Stomach (tissue), 9 donors: Measurements from ENCODE around the gene AFAP1L1. TPM values are rescaled to one million over a fixed set of nuclear protein-coding genes. Genes with fewer than 3 reads are reported as not detected.

Experiments
- DNase-seq, 2 donors: peaks; one replicate each; pipeline versions ENCODE4 v3.0.0 to v3.0.0-alpha.2; 2013 to 2019
- H3K27ac ChIP-seq, 5 donors: fragments of 200-600 bp in 4 of 5; sonication (generic) in 4 of 5; one replicate each; pipeline ENCODE4 v1.5.1; 2013 to 2019; ENCODE audit warnings: mild to moderate bottlenecking in 1 of 5, moderate library complexity in 1 of 5
- H3K27me3 ChIP-seq, 3 donors: fragments of 200-600 bp; sonication (generic); one replicate each; pipeline ENCODE4 v1.5.1; 2017 to 2019; ENCODE audit warnings: mixed run types in 1 of 3
- H3K36me3 ChIP-seq, 4 donors: fragments of 200-600 bp; sonication (generic); 1 replicate in 3 of 4; 2 replicates in 1 of 4; pipeline ENCODE4 v1.5.1; 2016 to 2019
- H3K4me1 ChIP-seq, 4 donors: fragments of 200-600 bp; sonication (generic); one replicate each; pipeline ENCODE4 v1.5.1; 2016 to 2019
- H3K4me3 ChIP-seq, 4 donors: fragments of 200-600 bp; sonication (generic) in 3 of 4; one replicate each; pipeline ENCODE4 v1.5.1; 2016 to 2019; ENCODE audit warnings: mild to moderate bottlenecking in 1 of 4
- H3K9me3 ChIP-seq, 4 donors: fragments of 200-600 bp; sonication (generic); one replicate each; pipeline ENCODE4 v1.5.1; 2016 to 2019
- EP300 ChIP-seq: sonication (generic); formaldehyde crosslinking; IDR thresholded peaks from one replicate; pipeline ENCODE4 v1.6.1; 2017; ENCODE audit warnings: antibody characterized with exemption
- POLR2A ChIP-seq, 4 donors: fragments of 450-650 bp; IDR thresholded peaks; one replicate each; pipeline ENCODE4 v1.6.1; 2016; ENCODE audit warnings: antibody characterized with exemption in 4 of 4, control low read depth in 2 of 4, mild to moderate bottlenecking in 1 of 4, moderate library complexity in 1 of 4
- POLR2AphosphoS5 ChIP-seq, 3 donors: sonication (generic); formaldehyde crosslinking; IDR thresholded peaks; one replicate each; pipeline ENCODE4 v1.6.1; 2016; ENCODE audit warnings: antibody characterized with exemption in 3 of 3
- WGBS, 5 donors: extraction: QIAGEN DNeasy Blood & Tissue Kit in 3 of 5; methylation state at CpG; one replicate each; pipeline versions ENCODE4 v1.1.5 to v1.1.7; 2013 to 2018; 5-methylcytosine and 5-hydroxymethylcytosine counted together
- intact Hi-C: fragments of 100-400 bp; cut with DNase I; formaldehyde crosslinking; loops from one replicate; pipeline ENCODE4 v1.15.1; 2023; ENCODE audit warnings: low total_unique reads
- polyA plus RNA-seq, 3 donors: library from polyadenylated mRNA; stranded (reverse); fragments of 200-250 nt; gene quantifications; one replicate each; pipeline ENCODE4 v1.2.3, GENCODE V29; 2013
- total RNA-seq, 5 donors: library from RNA; depleted of rRNA; stranded (reverse); fragments of >200 nt; gene quantifications; one replicate each; pipeline versions ENCODE4 v1.1.0 to v1.2.3, GENCODE V29; 2014 to 2016
- TF ChIP-seq, protein P1 (sequence below), 7 experiments: fragments of 450-650 bp in 4 of 7; fragments of 200-600 bp in 3 of 7; sonication (generic) in 3 of 7; IDR thresholded peaks; one replicate each; pipeline ENCODE4 v1.5.1; 2016 to 2019; ENCODE audit warnings: antibody characterized with exemption in 7 of 7, control low read depth in 2 of 7, mild to moderate bottlenecking in 1 of 7
- donor health status: healthy with polysubstance abuse.
- donor health status: Bipolar disorder and iron deficiency.
- donor health status: healthy.

The AFAP1L1 gene
- total and polyA plus RNA-seq, 8 donors = 0.29 to 66.5 (median 3.3) TPM

DNA sequence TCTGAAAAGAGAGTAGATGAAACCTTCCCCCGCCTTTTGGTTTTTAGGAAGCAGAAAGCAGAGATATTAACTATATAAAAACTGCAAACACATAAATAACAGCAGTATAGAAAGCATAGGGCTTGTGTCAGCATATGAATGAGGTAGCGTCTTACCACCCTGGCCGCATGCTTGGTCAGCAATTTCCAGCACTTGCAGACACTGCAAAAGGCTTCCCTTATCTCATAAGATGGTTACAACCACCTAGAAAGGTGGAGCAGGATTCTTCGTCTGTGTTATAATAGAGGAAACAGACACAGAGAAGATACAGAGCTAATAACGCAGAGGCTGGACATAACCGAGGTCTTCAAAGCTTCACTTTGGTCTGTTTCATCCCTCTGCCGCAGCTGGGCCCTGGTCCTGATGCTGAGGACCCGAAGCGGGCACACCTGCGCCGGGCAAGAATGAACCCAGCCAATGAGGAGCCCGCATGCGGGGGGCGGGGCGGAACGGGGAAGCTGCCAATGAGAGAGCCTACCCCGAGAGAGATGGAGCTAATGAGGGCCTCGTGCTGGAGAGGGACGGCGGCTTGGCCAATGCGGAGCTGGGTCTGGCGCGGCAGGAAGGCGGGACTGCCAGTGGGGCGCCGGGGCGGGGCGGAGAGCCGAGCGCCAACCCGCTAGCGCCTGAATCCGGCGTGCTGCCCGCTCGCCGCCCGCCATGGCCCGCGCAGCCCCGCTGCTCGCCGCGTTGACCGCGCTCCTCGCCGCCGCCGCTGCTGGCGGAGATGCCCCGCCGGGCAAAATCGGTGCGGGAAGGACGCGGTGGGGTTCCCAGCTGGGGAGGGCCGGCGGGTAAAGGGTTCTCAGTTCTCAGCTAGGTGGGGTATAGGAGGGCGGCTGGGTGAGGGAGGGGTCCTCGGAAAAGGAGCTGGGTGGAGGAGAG is 86.0 kb downstream of the AFAP1L1 start, which contains the start of gene PCYOX1L:
Gene PCYOX1L, plus strand, starts transcription at position 677 of the 924 bp plus-strand sequence. Its CDS starts 23 bp downstream, at position 700.
- WGBS, 5 donors = 2 to 5% (median 2%) methylated on average over 31 to 61 of the region's 61 CpGs
- no peak for TF ChIP-seq POLR2A (IDR thresholded peaks at IDR 0.05)
- peak; percentile 31 to 64 (median 41) for TF ChIP-seq POLR2AphosphoS5 (IDR thresholded peaks at IDR 0.05)
- H3K4me3 ChIP-seq = peak within 1 kb of the TSS; percentile 74 to 89 (median 82)
- DNase-seq = peak; percentile 96 to 98
- peak within 1 kb of the TSS; percentile 62 to 85 (median 78) for H3K27ac ChIP-seq
- peaks cover 0 to 31% (median 30%) of the 10 kb centered on the region in 4 donors for H3K36me3 ChIP-seq
- intact Hi-C loops = no loop called here
- H3K9me3 ChIP-seq = no peaks in the 10 kb centered on the region
- H3K27me3 ChIP-seq = no peaks in the 10 kb centered on the region
- peaks cover 11 to 21% (median 15%) of the 10 kb centered on the region in 4 donors for H3K4me1 ChIP-seq

DNA sequence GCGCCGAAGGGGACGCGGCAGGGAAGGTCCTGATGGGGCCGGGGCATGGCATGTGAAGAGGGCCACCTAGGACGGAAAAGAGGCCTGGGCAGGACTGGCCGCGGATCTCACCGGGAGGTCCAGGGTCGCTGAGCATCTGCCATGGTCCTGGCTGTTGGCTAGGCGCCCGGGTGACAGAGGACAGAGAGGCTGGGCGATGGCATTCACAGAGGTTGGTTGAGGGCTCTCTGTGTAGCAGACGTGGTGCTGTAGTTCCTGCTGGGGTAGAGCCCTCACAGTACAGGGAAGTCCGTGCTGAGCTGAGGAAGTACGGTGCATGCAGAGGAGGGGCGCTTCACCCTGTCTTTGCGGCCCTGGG is 86.6 kb downstream of the AFAP1L1 start:
- H3K36me3 ChIP-seq = peaks cover 0 to 24% (median 23%) of the 10 kb centered on the region in 4 donors
- DNase-seq = peak; percentile 35 to 58
- intact Hi-C loops = no loop called here
- H3K27ac ChIP-seq = peak overlapping the region; percentile 62 to 85 (median 78)
- TF ChIP-seq POLR2A (IDR thresholded peaks at IDR 0.05) = no peak
- TF ChIP-seq POLR2AphosphoS5 (IDR thresholded peaks at IDR 0.05) = no peak
- TF ChIP-seq, protein P1, sequence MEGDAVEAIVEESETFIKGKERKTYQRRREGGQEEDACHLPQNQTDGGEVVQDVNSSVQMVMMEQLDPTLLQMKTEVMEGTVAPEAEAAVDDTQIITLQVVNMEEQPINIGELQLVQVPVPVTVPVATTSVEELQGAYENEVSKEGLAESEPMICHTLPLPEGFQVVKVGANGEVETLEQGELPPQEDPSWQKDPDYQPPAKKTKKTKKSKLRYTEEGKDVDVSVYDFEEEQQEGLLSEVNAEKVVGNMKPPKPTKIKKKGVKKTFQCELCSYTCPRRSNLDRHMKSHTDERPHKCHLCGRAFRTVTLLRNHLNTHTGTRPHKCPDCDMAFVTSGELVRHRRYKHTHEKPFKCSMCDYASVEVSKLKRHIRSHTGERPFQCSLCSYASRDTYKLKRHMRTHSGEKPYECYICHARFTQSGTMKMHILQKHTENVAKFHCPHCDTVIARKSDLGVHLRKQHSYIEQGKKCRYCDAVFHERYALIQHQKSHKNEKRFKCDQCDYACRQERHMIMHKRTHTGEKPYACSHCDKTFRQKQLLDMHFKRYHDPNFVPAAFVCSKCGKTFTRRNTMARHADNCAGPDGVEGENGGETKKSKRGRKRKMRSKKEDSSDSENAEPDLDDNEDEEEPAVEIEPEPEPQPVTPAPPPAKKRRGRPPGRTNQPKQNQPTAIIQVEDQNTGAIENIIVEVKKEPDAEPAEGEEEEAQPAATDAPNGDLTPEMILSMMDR (IDR thresholded peaks at IDR 0.05) = no peak
- TF ChIP-seq EP300 = no peak
- peaks cover 11 to 21% (median 15%) of the 10 kb centered on the region in 4 donors for H3K4me1 ChIP-seq
- no peaks in the 10 kb centered on the region for H3K9me3 ChIP-seq
- H3K4me3 ChIP-seq = peak overlapping the region; percentile 74 to 89 (median 82)
- WGBS, 5 donors = 0 to 2% (median 1%) methylated on average over 9 to 18 of the region's 18 CpGs
- no peaks in the 10 kb centered on the region for H3K27me3 ChIP-seq

DNA sequence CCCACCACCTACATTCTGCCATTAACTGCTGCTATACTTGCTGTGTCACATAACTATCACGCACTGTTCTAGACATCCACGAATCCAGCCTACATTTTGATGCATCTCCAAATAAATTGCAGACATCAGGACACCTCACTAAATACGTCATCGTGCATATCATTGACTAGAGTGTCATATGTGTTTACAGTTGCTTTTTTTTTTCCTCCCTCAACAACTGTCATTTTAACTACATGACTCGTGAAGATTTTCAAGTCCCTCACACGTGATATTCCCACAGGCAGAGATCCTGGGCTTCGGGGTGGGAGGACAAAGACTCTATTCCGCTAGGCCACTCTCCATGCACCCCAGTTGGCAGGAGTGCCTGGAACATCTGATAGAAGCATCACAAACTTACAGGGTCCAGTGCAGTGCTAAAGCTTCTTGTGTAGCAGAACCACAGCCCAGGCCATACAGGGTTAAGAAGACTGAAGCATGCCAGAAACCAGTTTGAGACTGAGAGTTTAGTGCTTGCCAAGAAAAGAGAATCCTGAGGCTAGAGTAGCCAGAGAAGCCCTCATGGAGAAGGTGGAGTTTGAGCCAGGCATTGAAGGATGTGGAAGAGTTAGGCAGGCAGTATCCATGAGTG is 87.3 kb downstream of the AFAP1L1 start:
- Histone ChIP-seq H3K4me1 (peaks cover 11 to 21% (median 15%) of the 10 kb centered on the region in 4 donors), H3K4me3 (no peak overlapping the region), H3K27me3 (no peaks in the 10 kb centered on the region), H3K36me3 (peaks cover 0 to 17% (median 16%) of the 10 kb centered on the region in 4 donors), H3K9me3 (no peaks in the 10 kb centered on the region), H3K27ac (peak overlapping the region in 1 of 5 donors; percentile 83)
- TF ChIP-seq, protein P1 (IDR thresholded peaks at IDR 0.05) = no peak
- no peak for TF ChIP-seq EP300
- no peak for TF ChIP-seq POLR2A (IDR thresholded peaks at IDR 0.05)
- no peak for TF ChIP-seq POLR2AphosphoS5 (IDR thresholded peaks at IDR 0.05)
- DNase-seq = no peak
- 77 to 85% (median 82%) methylated on average over 8 of the region's 8 CpGs for WGBS, 5 donors
- intact Hi-C loops = no loop called here

DNA sequence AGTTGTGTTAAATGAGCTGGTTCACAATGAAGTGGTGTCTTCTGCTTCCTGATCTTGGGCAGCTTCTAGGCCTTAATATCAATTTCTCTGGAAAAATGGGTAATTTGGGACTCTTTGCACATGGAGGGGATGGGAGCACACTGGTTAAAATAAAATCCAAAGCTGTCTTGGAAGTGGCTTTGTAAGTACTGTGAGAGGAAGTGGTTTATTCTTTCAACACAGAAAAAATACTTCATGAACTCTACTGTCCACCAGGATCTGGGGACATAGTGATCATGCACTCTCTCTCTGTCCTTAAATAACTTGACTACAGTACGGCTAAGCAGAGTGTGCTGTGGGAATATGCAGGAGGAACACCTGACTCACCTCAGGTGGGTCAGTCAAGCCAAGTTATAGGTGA is 88.6 kb downstream of the AFAP1L1 start:
- no peaks in the 10 kb centered on the region for H3K9me3 ChIP-seq
- H3K4me3 ChIP-seq = no peak overlapping the region
- no peak overlapping the region for H3K27ac ChIP-seq
- intact Hi-C loops = no loop called here
- H3K36me3 ChIP-seq = peaks cover 0 to 5% (median 3%) of the 10 kb centered on the region in 4 donors
- WGBS, 5 donors = 68 to 93% (median 78%) methylated on average over 1 of the region's 1 CpG
- H3K27me3 ChIP-seq = no peaks in the 10 kb centered on the region
- DNase-seq = no peak
- TF ChIP-seq EP300 (no peak), POLR2AphosphoS5 (IDR thresholded peaks at IDR 0.05) (no peak), POLR2A (IDR thresholded peaks at IDR 0.05) (no peak)
- TF ChIP-seq, protein P1 (IDR thresholded peaks at IDR 0.05) = no peak
- H3K4me1 ChIP-seq = peaks cover 11 to 21% (median 15%) of the 10 kb centered on the region in 4 donors
